IMR-90 (cell line): ENCODE results near the gene USP25. TPM values are rescaled to one million over a fixed set of nuclear protein-coding genes. Genes with fewer than 3 reads are reported as not detected.
A peak's percentile ranks its signal among the peaks of the same experiment; 100 is the strongest.

Experiments
- ATAC-seq: fragments of 200-7000 bp; cut with Tn5 transposase; 2 replicates; pipeline ENCODE4 v1.9.1; 2020; ENCODE audit warnings: low read depth, mild to moderate bottlenecking, moderate library complexity
- BruUV-seq: library from RNA; stranded (reverse); fragments of 400-500 nt; replicated peaks from 2 replicates; lab custom pipeline; 2021; lab: Mats Ljungman, UMichigan
- CTCF ChIA-PET: fragments of 300-600 bp; formaldehyde crosslinking; extraction: SDS; loops from one replicate; lab custom pipeline; 2021; ENCODE audit warnings: antibody characterized with exemption; lab: Yijun Ruan, JAX
- POLR2A ChIA-PET: fragments of 300-600 bp; sonication (Branson Sonifier 250); formaldehyde crosslinking; loops from one replicate; lab custom pipeline; 2022; ENCODE audit warnings: antibody characterized with exemption; ENCODE audit not compliant: unreplicated experiment; lab: Charles Lee
- DNase-seq: peaks from one replicate; pipeline ENCODE4 v3.0.0; 2013
- H2AFZ ChIP-seq: replicated peaks from 2 replicates; pipeline ENCODE3; 2013; ENCODE audit warnings: low read length, mild to moderate bottlenecking; ENCODE audit not compliant: poor library complexity
- H2AK5ac ChIP-seq: 2 replicates; pipeline ENCODE4 v1.6.1; 2013; ENCODE audit warnings: low read depth, low read length, inconsistent platforms
- H2AK9ac ChIP-seq: replicated peaks from 2 replicates; pipeline ENCODE3; 2013; ENCODE audit warnings: mild to moderate bottlenecking, low read depth, low read length, moderate library complexity; ENCODE audit not compliant: poor library complexity
- H2BK120ac ChIP-seq: 2 replicates; pipeline ENCODE4 v1.6.1; 2013; ENCODE audit warnings: low read depth, low read length, inconsistent platforms
- H2BK15ac ChIP-seq: 3 replicates; pipeline ENCODE4 v1.6.1; 2013; ENCODE audit warnings: low read depth, low read length, inconsistent platforms
- H2BK20ac ChIP-seq: 2 replicates; pipeline ENCODE4 v1.6.1; 2013; ENCODE audit warnings: low read depth, mild to moderate bottlenecking, inconsistent platforms, low read length, moderate library complexity
- H2BK5ac ChIP-seq: 2 replicates; pipeline ENCODE4 v1.6.1; 2013; ENCODE audit warnings: mild to moderate bottlenecking, low read depth, low read length, inconsistent platforms; ENCODE audit not compliant: poor library complexity, severe bottlenecking
- H3K14ac ChIP-seq: replicated peaks from 2 replicates; pipeline ENCODE4 v1.6.1; 2013; ENCODE audit warnings: low read depth, low read length, inconsistent platforms
- H3K18ac ChIP-seq: 2 replicates; pipeline ENCODE4 v1.6.1; 2013; ENCODE audit warnings: low read depth, low read length, control low read depth
- H3K23ac ChIP-seq: 2 replicates; pipeline ENCODE4 v1.6.1; 2013; ENCODE audit warnings: low read depth, low read length, inconsistent platforms
- H3K27ac ChIP-seq: 2 replicates; pipeline ENCODE4 v1.5.1; 2013; ENCODE audit warnings: mild to moderate bottlenecking, control low read depth, low read length; ENCODE audit not compliant: insufficient read depth
- H3K27me3 ChIP-seq: 2 replicates; pipeline ENCODE4 v1.6.1; 2013; ENCODE audit warnings: low read length; ENCODE audit not compliant: control insufficient read depth, insufficient read depth
- H3K36me3 ChIP-seq: 2 replicates; pipeline ENCODE4 v1.6.1; 2013; ENCODE audit warnings: low read length, mixed read lengths; ENCODE audit not compliant: control insufficient read depth, insufficient read depth
- H3K4ac ChIP-seq: 2 replicates; pipeline ENCODE4 v1.6.1; 2013; ENCODE audit warnings: low read depth, low read length, inconsistent platforms
- H3K4me1 ChIP-seq: 2 replicates; pipeline ENCODE4 v1.6.1; 2013; ENCODE audit warnings: low read length, mixed read lengths; ENCODE audit not compliant: control insufficient read depth, insufficient read depth
- H3K4me2 ChIP-seq: 2 replicates; pipeline ENCODE4 v1.6.1; 2013; ENCODE audit warnings: low read depth, mild to moderate bottlenecking, control low read depth, low read length, moderate library complexity
- H3K4me3 ChIP-seq: 2 replicates; pipeline ENCODE4 v1.5.1; 2013; ENCODE audit warnings: low read depth, mild to moderate bottlenecking, control low read depth, low read length, moderate library complexity; ENCODE audit not compliant: insufficient read depth
- H3K56ac ChIP-seq: 2 replicates; pipeline ENCODE4 v1.6.1; 2013; ENCODE audit warnings: low read length, inconsistent platforms; ENCODE audit not compliant: insufficient read depth; ENCODE audit errors: extremely low read depth
- H3K79me1 ChIP-seq, 2 experiments: 2 replicates each; pipeline ENCODE4 v1.6.1; 2013; ENCODE audit warnings: low read length in 2 of 2, inconsistent platforms in 1 of 2, low read depth in 1 of 2
- H3K9ac ChIP-seq: 2 replicates; pipeline ENCODE4 v1.6.1; 2013; ENCODE audit warnings: low read depth, low read length, control low read depth
- H3K9me1 ChIP-seq: 2 replicates; pipeline ENCODE4 v1.6.1; 2013; ENCODE audit warnings: low read length, inconsistent platforms; ENCODE audit not compliant: insufficient read depth
- H3K9me3 ChIP-seq: 2 replicates; pipeline ENCODE4 v1.6.1; 2013; ENCODE audit warnings: low read length; ENCODE audit not compliant: control insufficient read depth, insufficient read depth
- H4K20me1 ChIP-seq: 2 replicates; pipeline ENCODE4 v1.6.1; 2013; ENCODE audit warnings: low read length, inconsistent platforms; ENCODE audit not compliant: insufficient read depth
- H4K5ac ChIP-seq: 2 replicates; pipeline ENCODE4 v1.6.1; 2013; ENCODE audit warnings: mild to moderate bottlenecking, low read depth, low read length, control low read depth
- H4K8ac ChIP-seq, 2 experiments: 2 replicates each; pipeline ENCODE4 v1.6.1; 2013; ENCODE audit warnings: low read depth in 2 of 2, low read length in 2 of 2, control low read depth in 1 of 2, inconsistent platforms in 1 of 2
- H4K91ac ChIP-seq: 2 replicates; pipeline ENCODE4 v1.6.1; 2013; ENCODE audit warnings: low read depth, low read length, inconsistent platforms; ENCODE audit not compliant: insufficient read depth
- MAFK ChIP-seq: IDR thresholded peaks from 2 replicates; pipeline ENCODE4 v1.6.1; 2012; ENCODE audit warnings: low read depth, low read length, improper control_type of control experiment
- NFE2L2 ChIP-seq: fragments of 150-350 bp; IDR thresholded peaks from 2 replicates; pipeline ENCODE4 v1.6.1; 2016; ENCODE audit warnings: low read depth, mild to moderate bottlenecking, low read length
- RCOR1 ChIP-seq: IDR thresholded peaks from 2 replicates; pipeline ENCODE4 v1.6.1; 2012; ENCODE audit warnings: mild to moderate bottlenecking, low read length, improper control_type of control experiment; ENCODE audit not compliant: insufficient replicate concordance
- WGBS, 2 experiments: methylation state at CpG; one replicate each; pipeline versions ENCODE4 v1.1.5 to v1.1.7; 2013; ENCODE audit warnings: missing lambda C conversion rate in 2 of 2; ENCODE audit not compliant: insufficient read length in 1 of 2; ENCODE audit errors: extremely low coverage in 2 of 2; 5-methylcytosine and 5-hydroxymethylcytosine counted together
- dilution Hi-C: fragments of 300-500 bp; cut with HindIII; formaldehyde crosslinking; loops from one replicate; pipeline ENCODE4 v1.14.3; 2018; ENCODE audit warnings: low sequenced_read_pairs; ENCODE audit not compliant: unreplicated experiment
- in situ Hi-C: fragments of 300-500 bp; cut with MboI; formaldehyde crosslinking; loops from 3 replicates; pipeline ENCODE4 v1.14.3; 2019; ENCODE audit warnings: low sequenced_read_pairs, inconsistent platforms, mixed read lengths
- intact Hi-C: fragments of 100-400 bp; cut with micrococcal nuclease; formaldehyde crosslinking; loops from 2 replicates; pipeline ENCODE4 v1.10.0; 2022
- polyA plus RNA-seq, 3 experiments: library from polyadenylated mRNA; depleted of rRNA; stranded (reverse); fragments of >200 nt; gene quantifications; 2 replicates each; pipeline ENCODE4 v1.2.3, GENCODE V29; 2012; ENCODE audit warnings: low replicate concordance in 1 of 3
- total RNA-seq: library from RNA; depleted of rRNA; stranded (reverse); fragments of >200 nt; gene quantifications from 2 replicates; pipeline ENCODE4 v1.2.3, GENCODE V29; 2012

USP25 gene
- total and polyA plus RNA-seq, 2 of the 4 experiments (the other 2 are of a cell fraction), result 9.3 to 23.3 TPM

GRCh38 chr21:15754640-15755039 is 24.9 kb downstream of the USP25 start:
- H3K27me3 ChIP-seq, result no peaks in the 10 kb centered on the region
- no peaks in the 10 kb centered on the region for H3K36me3 ChIP-seq
- H3K9ac ChIP-seq, result no peak overlapping the region
- H4K5ac ChIP-seq, result 0 out of 2 replicates have a peak overlapping the region, but pooled peaks have one; percentile 54
- peaks cover 5% of the 10 kb centered on the region for H3K4me1 ChIP-seq
- dilution Hi-C loops, result no loop called here
- H3K4me2 ChIP-seq, result peak overlapping the region; percentile 80
- H4K91ac ChIP-seq, result no peak overlapping the region
- no peak overlapping the region for H4K8ac ChIP-seq
- no CpG with 5 or more reads among the region's 1 CpG for WGBS, 2 experiments
- no peak overlapping the region for H2AK9ac ChIP-seq
- TF ChIP-seq MAFK (peak; percentile 57), NFE2L2 (peak; percentile 64; the same call in 1 of the 2 replicates), RCOR1 (no peak)
- H2AFZ ChIP-seq, result no peak overlapping the region
- DNase-seq (peak; percentile 66), ATAC-seq (peak; percentile 73)
- peak overlapping the region; percentile 13; the same call in 1 of the 2 replicates for H3K4ac ChIP-seq
- CTCF ChIA-PET, result no interaction called here
- no peak overlapping the region for H3K4me3 ChIP-seq
- 0 out of 3 replicates have a peak overlapping the region, but pooled peaks have one; percentile 10 for H2BK15ac ChIP-seq
- H3K79me1 ChIP-seq, result peaks cover 36 to 56% of the 10 kb centered on the region in 2 experiments
- peak overlapping the region; percentile 60; the same call in 1 of the 2 replicates for H3K23ac ChIP-seq
- no peak overlapping the region for H3K27ac ChIP-seq
- H2BK5ac ChIP-seq, result no peak overlapping the region
- H3K9me1 ChIP-seq, result peaks cover 13% of the 10 kb centered on the region
- in situ Hi-C loops, result no loop called here
- H2AK5ac ChIP-seq, result no peak overlapping the region
- peak overlapping the region; percentile 33 for H2BK120ac ChIP-seq
- H4K20me1 ChIP-seq, result peaks cover 21% of the 10 kb centered on the region
- intact Hi-C loops, result no loop called here
- H3K14ac ChIP-seq, result peak overlapping the region; percentile 54; the same call in 1 of the 2 replicates
- peaks cover 2% of the 10 kb centered on the region; the same call in 1 of the 2 replicates for H3K9me3 ChIP-seq
- no TSS peak for BruUV-seq
- H3K18ac ChIP-seq, result peak overlapping the region; percentile 57; the same call in 1 of the 2 replicates
- POLR2A ChIA-PET, result interaction anchor here (1.1 kb wide), 1 partner anchor 12 kb away, joined by 4 read pairs; no protein-coding TSS in a partner anchor
- peak overlapping the region; percentile 29; the same call in 1 of the 2 replicates for H2BK20ac ChIP-seq
- no peak overlapping the region for H3K56ac ChIP-seq
